Thoracic aorta (tissue), 2 donors: ENCODE data around the gene MESP2. TPM values are rescaled to one million over a fixed set of nuclear protein-coding genes. Genes with fewer than 3 reads are reported as not detected.

ENCODE experiments used
- ATAC-seq: fragments of 150-250 bp; one replicate; pipeline ENCODE4 v1.8.0; 2017; ENCODE audit warnings: low read depth; ENCODE audit not compliant: insufficient number of reproducible peaks, low FRiP score
- DNase-seq: peaks from one replicate; pipeline ENCODE4 v3.0.0-alpha.2; 2020; ENCODE audit warnings: low spot score
- H3K27ac ChIP-seq, 2 donors: fragments of 200-600 bp; sonication (generic); 1 replicate in 1 of 2; 2 replicates in 1 of 2; pipeline ENCODE4 v1.5.1; 2016; ENCODE audit warnings: mild to moderate bottlenecking in 2 of 2, moderate library complexity in 2 of 2
- H3K27me3 ChIP-seq: fragments of 200-600 bp; sonication (generic); replicated peaks from 2 replicates; pipeline ENCODE4 v1.6.0; 2016; ENCODE audit warnings: mild to moderate bottlenecking; ENCODE audit not compliant: insufficient read depth
- H3K36me3 ChIP-seq: fragments of 200-600 bp; sonication (generic); one replicate; pipeline ENCODE4 v1.5.1; 2016
- H3K4me1 ChIP-seq, 2 donors: fragments of 200-600 bp; sonication (generic); 1 replicate in 1 of 2; 2 replicates in 1 of 2; pipeline versions ENCODE4 v1.5.1 to v1.6.0; 2016; ENCODE audit warnings: low read depth in 2 of 2, mild to moderate bottlenecking in 1 of 2; ENCODE audit not compliant: control insufficient read depth in 1 of 2
- H3K4me3 ChIP-seq: fragments of 200-600 bp; sonication (generic); 2 replicates; pipeline ENCODE4 v1.5.1; 2016; ENCODE audit warnings: mild to moderate bottlenecking
- H3K9me3 ChIP-seq: fragments of 200-600 bp; sonication (generic); 2 replicates; pipeline ENCODE4 v1.5.1; 2016
- total RNA-seq, 2 donors: library from RNA; depleted of rRNA; stranded (reverse); fragments of >200 nt; gene quantifications; one replicate each; pipeline versions ENCODE4 v1.1.0 to v1.2.3, GENCODE V29; 2016
- TF ChIP-seq, protein P1 (sequence below): fragments of 200-600 bp; sonication (generic); IDR thresholded peaks from one replicate; pipeline ENCODE4 v1.5.1; 2019; ENCODE audit warnings: antibody characterized with exemption

MESP2 gene
- total RNA-seq, 2 donors from 2014 or later = 1.8 TPM; not detected in 1

DNA sequence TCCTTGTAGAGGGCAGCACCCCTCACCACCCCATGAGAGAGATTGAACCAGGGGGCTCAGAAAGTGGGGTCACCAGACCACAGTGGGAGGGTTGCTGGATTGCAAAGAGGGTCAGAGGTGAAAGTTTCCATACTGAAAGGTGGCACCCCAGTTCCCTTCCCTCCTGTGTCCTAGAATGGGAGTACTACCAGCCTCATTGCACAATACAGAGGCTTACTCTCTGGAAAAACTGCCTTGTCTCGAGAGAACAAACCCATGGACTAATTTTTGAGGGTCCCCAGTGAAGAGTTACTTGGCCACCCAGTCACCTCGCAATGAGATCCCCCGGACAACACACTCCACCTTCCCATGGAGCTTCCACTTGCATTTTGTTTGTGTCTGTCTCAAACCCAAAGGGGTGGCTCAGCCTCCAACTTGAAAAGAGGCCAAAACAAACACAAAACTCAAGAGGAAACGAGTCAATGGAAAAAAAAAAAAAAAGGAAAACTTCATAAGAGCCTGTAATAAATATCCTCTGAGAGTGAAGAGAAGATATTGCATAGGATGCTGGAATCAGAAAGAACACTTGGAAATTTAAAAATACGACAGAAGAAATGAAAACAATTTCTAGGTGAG lies 18.6 kb downstream of the MESP2 start:
- Histone ChIP-seq H3K27me3 (no peaks in the 10 kb centered on the region), H3K4me1 (no peaks in the 10 kb centered on the region), H3K27ac (no peak overlapping the region), H3K4me3 (no peak overlapping the region), H3K9me3 (no peaks in the 10 kb centered on the region), H3K36me3 (no peaks in the 10 kb centered on the region)
- TF ChIP-seq, protein P1, sequence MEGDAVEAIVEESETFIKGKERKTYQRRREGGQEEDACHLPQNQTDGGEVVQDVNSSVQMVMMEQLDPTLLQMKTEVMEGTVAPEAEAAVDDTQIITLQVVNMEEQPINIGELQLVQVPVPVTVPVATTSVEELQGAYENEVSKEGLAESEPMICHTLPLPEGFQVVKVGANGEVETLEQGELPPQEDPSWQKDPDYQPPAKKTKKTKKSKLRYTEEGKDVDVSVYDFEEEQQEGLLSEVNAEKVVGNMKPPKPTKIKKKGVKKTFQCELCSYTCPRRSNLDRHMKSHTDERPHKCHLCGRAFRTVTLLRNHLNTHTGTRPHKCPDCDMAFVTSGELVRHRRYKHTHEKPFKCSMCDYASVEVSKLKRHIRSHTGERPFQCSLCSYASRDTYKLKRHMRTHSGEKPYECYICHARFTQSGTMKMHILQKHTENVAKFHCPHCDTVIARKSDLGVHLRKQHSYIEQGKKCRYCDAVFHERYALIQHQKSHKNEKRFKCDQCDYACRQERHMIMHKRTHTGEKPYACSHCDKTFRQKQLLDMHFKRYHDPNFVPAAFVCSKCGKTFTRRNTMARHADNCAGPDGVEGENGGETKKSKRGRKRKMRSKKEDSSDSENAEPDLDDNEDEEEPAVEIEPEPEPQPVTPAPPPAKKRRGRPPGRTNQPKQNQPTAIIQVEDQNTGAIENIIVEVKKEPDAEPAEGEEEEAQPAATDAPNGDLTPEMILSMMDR = no peak
- ATAC-seq = no peak
- DNase-seq = no peak

DNA sequence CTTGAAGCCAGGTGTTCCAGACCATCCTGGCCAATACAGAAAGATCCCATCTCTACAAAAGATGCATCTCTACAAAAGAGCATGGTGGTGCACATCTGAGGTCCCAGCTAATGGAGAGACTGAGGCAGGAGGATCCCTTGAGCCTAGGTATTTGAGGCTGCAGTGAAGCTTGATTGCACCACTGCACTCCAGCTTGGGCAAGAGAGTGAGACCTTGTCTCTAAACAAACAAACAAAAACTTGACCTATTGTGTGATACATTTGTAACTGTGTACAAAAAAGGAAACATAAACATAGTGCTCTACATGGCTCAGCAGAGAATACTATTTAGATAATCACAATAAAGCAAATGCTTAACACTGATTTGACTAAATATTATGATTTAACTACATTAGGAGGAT lies 19.9 kb downstream of the MESP2 start:
- H3K4me3 ChIP-seq = no peak overlapping the region
- ATAC-seq (no peak), DNase-seq (no peak)
- no peaks in the 10 kb centered on the region for H3K4me1 ChIP-seq
- H3K9me3 ChIP-seq = no peaks in the 10 kb centered on the region
- H3K27ac ChIP-seq = no peak overlapping the region
- TF ChIP-seq, protein P1 = no peak
- no peaks in the 10 kb centered on the region for H3K27me3 ChIP-seq
- H3K36me3 ChIP-seq = no peaks in the 10 kb centered on the region

DNA sequence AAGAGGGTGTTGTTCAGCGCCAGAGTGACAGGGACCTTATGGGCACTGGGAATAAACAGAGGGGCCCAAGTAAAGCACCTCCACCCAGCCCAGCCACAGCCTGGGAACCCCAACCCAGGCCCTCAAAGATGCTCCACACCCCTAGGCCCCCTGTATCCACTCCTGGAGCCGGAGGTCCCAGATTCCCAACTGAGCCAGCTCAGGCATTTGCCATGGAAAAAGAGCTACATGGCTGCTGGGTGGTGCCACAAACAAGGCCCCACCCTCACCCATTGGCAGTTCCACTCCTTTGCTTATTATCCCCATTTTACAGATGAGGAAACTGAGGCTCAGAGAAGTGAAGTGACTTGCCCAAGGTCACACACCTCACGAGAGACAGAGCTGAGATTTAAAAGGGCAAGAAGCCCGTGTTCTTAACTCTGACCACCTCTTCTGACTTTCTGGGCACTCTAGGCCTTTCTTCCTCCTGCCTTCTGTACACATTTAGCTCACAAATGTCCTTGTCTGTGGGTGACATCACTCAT lies 21.6 kb downstream of the MESP2 start:
- H3K4me3 ChIP-seq = no peak overlapping the region

GRCh38 chr15:89799011-89799911 lies 23.1 kb downstream of the MESP2 start:
- Histone ChIP-seq H3K4me3 (no peak overlapping the region), H3K27ac (no peak overlapping the region), H3K9me3 (no peaks in the 10 kb centered on the region), H3K27me3 (no peaks in the 10 kb centered on the region), H3K4me1 (no peaks in the 10 kb centered on the region), H3K36me3 (no peaks in the 10 kb centered on the region)
- TF ChIP-seq, protein P1 = no peak
- ATAC-seq (no peak), DNase-seq (no peak)

More for the DNA sequence above, 21.6 kb downstream of the MESP2 start:
- TF ChIP-seq, protein P1 = no peak
- no peaks in the 10 kb centered on the region for H3K27me3 ChIP-seq
- DNase-seq (no peak), ATAC-seq (no peak)
- no peak overlapping the region for H3K27ac ChIP-seq
- H3K36me3 ChIP-seq = no peaks in the 10 kb centered on the region
- no peaks in the 10 kb centered on the region for H3K4me1 ChIP-seq
- H3K9me3 ChIP-seq = no peaks in the 10 kb centered on the region

DNA sequence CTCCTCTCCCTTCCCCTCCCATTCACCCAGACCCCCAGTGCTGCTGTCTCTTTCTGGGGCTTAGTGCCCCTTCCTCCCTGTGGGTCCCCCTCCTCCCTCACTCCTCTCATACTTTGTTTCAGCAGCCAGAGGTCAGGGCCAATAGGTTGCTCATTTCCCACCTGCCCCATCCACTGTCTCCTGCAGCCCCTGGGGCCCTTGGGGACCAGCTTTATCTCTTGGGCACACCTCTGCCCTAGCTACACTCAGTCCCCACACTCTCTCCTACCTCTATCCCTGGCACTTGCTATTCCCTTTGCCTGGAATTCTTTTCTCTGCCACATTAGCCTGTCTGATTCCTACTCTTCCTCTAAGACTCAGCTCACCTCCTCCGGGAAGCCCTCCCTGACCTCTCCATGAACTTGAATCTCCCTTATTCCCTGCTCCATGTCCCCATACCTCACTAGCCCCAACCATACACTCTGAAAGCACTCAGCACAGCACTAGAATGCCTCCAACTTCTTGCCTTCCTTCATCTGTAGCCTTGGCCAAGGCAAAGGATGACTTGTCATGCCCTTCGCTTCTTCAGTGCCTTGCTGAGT lies 23.9 kb downstream of the MESP2 start:
- no peak for ATAC-seq

More for the DNA sequence above, 23.9 kb downstream of the MESP2 start:
- Histone ChIP-seq H3K4me1 (no peaks in the 10 kb centered on the region), H3K36me3 (no peaks in the 10 kb centered on the region), H3K27me3 (no peaks in the 10 kb centered on the region), H3K4me3 (no peak overlapping the region), H3K27ac (no peak overlapping the region), H3K9me3 (no peaks in the 10 kb centered on the region)
- TF ChIP-seq, protein P1 = no peak
- no peak for DNase-seq
